ENCODE data around the gene CAPS.

The CAPS gene

DNA sequence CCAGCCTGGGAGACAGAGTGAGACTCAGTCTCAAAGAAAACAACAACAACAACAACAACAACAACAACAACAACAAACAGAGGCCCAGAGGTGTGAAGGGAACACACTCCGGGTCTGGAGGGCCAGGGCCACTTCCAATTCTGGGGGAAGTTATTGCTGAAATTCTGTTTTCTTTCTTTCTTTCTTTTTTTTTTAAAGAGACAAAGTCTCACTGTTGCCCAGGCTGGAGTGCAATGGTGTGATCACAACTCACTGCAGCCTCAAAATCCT lies 3.5 kb upstream of the CAPS start:
- no peak for DNase-seq (ENCODE audit: low read depth)

DNA sequence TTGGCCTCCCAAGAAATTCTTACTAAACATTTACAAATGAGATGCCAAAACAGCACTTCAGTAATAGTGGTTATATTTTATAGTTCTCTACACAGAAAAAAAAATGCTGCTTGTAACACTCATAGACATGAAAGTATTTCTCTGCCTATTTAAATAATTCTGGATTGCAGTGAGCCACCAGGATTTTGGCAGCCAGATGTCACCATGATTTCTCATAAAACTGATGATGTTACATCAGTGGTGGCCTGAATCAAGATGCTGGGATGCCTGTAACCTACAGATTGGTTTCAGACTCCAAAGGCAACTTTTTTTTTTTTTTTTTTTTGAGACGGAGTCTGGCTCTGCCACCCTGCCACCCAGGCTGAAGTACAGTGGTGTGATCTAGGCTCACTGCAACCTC lies 2.7 kb upstream of the CAPS start:
- DNase-seq (ENCODE audit: low read depth): no peak

DNA sequence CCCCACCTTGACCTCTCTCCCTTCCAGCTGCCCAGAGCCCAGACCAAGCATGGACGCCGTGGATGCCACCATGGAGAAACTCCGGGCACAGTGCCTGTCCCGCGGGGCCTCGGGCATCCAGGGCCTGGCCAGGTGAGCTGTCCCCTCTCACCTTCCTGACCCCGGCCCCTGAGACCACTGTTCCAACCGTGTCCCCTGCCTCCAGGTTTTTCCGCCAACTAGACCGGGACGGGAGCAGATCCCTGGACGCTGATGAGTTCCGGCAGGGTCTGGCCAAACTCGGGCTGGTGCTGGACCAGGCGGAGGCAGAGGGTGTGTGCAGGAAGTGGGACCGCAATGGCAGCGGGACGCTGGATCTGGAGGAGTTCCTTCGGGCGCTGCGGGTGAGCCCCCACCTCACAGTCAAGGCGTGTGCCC lies 312 bp downstream of the CAPS start:
- no peak for DNase-seq (ENCODE audit: low read depth)

DNA sequence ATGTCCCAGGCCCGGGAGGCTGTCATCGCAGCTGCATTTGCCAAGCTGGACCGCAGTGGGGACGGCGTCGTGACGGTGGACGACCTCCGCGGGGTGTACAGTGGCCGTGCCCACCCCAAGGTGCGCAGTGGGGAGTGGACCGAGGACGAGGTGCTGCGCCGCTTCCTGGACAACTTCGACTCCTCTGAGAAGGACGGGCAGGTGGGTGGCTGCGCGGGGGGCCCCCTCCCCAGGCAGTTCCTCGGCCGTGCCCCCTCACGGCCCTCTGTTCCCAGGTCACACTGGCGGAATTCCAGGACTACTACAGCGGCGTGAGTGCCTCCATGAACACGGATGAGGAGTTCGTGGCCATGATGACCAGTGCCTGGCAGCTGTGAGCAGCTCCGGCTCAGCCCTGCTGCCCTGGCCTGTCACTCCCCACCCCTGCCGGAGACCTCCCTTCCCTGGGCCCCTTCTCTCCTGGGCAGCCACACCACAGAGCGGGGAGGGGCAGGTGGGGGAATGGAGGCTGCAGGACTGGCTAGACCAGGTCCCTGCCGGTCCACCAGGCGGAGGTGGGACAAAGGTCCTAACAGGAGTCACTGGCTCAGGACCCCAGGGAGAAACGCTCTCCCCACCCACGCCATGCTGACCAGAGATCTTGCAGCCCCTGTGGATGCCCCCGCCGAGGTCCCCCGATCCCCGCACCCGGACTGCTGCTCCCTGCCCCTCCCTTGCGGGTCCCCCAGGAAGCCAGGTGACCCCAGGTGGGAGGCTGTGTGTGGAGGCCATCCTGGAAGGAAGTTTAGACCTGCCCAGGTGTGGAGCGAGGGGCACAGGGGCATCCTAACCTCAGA lies 1.1 kb downstream of the CAPS start:
- no peak for DNase-seq (ENCODE audit: low read depth)

DNA sequence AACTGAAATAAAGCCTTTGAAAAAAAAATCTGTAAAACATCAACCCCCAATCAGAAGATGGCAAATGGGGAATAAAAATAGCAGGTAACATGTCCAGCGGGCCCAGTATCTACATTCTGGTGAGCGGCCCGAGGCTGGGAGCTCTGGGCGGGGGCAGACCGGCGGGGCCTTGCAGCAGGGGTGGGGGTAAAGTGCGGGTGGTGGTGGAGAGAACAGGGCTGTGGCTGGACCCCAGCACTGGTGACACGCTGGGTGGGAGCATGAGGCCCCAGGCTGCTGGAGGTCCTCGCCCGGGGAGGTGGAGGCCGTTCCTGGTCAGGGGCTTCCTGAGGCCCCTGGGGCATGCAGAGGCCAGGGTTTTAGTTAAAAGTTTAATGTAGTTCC lies 1.7 kb downstream of the CAPS start:
- no peak for DNase-seq (ENCODE audit: low read depth)

DNA sequence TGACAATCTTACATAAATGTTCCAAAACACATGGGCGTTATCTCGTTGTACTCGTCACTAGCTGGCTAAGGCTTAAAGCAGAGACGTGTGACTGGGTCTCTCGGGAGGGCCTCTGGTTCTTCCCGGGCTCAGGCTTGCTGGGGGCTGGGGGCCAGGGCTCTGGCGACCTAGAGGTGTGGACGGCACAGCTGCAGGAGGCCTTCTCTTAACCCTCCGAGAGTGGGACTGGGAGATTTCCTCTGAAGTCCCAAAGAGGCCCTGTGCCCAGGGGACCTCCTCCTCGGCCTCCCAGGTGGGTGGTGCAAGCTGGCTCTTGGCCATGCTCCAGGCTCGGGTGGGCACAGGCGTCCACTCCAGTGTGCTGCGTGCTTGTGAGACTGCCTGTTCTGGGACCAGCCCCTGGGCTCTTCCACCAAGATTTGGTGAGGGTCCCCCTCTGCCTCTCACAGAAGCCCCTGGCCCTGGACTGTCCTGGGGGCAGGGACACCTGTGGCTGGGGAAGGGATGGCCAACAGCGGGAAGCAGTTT lies 2.2 kb downstream of the CAPS start:
- DNase-seq (ENCODE audit: low read depth): no peak

DNA sequence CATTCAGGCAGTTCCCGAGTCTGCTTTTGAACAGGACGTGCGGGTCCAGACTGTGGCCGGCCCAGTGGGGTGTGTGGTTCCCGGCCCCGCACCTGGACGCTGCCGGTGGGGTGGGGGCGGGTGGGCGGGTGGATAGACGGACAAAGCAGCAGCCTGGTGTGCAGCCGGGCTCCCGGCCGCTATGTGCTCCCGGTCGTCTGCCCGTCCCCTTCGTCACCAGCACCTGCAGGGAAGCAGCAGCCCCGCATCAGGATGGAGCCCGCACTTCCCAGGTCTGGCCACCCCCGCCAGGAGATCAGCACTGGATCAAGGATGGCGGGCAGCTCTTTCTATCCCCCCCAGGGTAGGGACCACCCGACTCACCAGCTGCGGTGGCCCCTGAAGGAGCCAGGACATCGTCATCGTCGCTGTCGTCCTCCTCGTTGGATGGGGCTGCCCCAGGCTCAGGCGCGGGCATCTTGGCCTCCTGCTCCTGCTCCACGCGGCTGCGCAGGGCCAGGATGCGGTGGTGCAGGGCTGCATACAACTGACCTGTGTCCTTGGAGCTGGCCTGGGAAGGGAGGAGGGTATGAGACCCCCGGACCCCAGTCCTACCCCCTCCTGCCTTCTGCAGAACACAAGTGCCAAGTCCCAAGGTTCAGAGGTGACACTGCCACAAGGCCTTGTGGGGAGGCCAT lies 3.5 kb downstream of the CAPS start:
- no peak for DNase-seq (ENCODE audit: low read depth)

DNA sequence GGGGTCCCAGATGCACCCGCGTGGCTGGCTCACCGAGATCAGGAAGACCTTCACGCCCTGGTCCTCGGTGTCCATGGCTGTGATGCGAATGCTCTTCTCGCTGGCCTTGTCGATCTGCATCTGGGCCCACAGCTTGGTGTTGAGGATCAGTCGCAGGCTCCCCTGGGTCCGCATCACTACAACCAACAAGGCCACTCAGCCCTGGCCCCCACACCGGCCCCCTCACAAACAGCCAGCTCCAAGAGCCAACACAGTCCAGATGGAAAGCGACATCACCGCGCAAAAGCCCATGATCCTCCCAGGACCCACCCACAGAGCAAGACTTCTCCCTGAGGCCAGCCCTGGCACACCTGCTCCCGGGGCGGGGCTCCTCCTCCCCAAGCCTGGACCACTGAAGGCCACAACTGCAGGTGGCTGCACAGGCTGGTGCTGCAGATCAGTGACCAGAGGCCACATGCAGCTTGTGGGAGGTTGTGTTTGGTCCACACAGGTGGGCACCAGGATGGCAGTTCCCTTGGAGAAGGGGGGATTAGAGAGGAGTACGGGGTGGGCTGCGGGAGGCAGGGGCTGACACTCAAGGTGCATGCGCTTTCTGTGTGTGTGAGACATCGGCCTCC lies 4.5 kb downstream of the CAPS start:
- DNase-seq (ENCODE audit: low read depth): no peak

DNA sequence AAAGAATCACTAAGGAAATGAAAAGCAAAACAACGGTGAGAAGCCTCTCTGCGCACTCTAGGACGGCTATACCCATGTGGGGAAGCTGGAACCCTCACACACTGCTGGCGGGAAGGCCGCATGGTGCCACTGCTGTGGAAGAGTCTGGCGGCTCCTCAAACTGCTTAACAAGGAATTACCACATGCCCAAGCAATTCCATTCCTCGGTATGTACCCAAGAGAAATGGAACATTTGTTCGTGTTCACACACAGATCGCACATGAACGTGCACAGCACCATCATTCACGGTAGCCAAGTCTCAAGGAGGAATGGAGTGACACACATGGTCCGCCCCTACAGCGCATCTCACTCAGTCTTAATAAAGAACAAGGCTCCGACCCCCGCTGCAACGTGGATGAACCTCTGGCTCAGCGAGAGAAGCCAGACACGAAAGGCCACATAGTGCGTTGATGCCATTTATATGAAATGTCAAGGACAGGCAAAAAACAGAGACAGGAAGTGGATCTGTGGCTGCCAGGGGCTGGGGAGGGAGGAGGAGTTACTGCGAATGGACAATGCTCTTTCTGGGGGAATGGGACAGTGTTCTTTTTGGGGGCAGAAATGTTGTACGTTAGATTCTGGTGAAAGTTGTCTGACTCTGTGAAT lies 7.6 kb downstream of the CAPS start:
- no peak for DNase-seq (ENCODE audit: low read depth)

DNA sequence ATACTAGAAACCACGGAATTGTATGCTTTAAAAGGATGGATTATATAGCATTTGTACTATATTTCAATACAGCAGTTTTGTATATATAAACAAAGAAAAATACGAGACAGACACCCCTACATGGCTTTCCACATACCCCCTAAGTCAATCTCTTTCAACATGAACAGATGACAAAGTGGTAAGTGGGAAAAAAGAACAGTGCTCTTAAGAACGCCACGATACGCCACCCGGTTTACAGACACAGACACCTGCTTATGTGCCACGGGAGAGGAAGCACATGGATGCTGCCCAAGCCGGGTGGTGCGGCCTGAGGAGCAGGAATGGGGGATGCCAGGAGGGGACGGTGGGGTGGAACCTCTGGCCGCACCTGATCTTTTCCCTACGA lies 8.1 kb downstream of the CAPS start:
- no peak for DNase-seq (ENCODE audit: low read depth)

DNA sequence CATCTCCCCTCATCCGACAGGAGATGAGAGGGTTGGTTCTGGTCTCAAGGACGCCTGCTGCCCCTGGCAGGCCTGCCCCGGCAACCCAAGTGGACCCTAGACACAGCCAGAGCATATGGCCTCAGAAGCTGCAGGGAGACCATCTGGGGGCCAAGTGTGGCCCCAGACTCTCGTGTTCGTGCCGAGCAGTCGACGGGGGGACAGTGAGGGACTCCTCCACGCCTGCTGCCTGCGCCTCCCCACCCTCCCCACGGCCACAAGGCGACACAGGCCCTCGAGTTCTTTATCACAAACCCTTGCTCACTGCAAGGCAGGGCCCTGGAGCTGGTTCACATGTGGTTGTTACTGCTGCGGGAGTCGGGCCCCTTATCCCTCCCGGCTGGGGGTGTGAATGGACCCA lies 9.3 kb downstream of the CAPS start:
- DNase-seq (ENCODE audit: low read depth): no peak

DNA sequence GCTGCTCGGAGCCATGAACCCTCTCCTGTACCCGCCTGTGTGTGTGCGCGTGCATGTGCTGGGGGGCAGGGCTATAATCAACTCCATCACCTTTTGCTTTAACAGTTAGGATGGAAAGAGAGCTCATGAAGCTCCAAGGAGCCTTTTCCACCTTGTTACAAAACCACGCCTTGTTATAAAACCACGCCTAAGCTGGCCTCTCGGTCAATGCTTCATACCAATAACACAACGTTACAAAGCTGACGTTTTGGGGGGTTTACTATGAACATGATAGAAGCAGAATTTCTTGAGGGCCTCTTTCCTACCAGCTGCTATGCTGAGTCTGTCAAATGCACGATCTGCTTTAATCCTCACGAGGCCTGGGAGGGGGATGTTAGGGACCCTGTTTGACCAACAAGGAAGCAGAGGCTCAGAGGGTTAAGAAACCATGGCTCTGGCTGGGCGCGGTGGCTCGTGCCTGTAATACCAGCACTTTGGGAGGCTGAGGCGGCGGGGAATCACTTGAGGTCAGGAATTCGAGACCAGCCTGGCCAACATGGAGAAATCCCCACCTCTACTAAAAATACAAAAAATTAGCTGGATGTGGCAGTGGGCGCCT lies 11.9 kb downstream of the CAPS start:
- no peak for DNase-seq (ENCODE audit: low read depth)

DNA sequence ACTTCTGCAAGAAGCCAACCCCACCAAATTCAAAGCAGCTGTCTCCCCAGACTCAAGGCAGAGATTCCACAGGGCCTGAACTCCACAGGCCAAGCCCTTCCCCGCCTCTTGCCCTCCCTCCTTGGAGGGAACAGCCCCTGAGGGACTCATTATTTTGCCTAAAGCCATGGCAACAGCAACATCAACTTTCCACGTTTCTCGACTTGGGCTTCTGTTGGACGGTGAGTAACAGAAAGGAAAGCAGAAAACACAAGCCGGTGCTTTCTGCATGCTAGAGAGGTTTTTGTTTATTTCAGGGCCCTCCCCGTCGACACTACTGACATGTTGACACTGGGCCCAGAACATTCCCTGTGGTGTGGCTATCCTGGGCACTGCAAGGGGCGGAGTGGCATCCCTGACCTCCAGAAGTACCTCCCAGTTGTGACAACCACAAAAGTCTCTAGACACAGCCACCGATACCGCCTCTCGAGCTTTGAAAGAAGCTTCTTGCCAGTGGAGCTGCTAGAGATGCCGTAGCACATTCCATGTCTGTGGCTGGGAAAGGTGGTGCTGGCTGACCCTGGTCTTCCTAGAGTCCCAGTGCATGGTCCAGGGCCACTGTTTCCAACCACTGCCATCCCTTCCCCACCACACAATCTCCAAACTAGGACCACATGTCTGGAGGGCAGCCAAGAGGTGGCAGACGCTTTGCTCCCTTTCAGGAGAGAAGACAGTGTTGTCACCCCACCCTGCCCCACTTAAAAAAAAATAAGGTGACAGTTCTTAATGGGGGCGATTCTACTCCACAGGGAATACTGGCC lies 12.8 kb downstream of the CAPS start:
- peak; percentile 33 for DNase-seq (ENCODE audit: low read depth)

DNA sequence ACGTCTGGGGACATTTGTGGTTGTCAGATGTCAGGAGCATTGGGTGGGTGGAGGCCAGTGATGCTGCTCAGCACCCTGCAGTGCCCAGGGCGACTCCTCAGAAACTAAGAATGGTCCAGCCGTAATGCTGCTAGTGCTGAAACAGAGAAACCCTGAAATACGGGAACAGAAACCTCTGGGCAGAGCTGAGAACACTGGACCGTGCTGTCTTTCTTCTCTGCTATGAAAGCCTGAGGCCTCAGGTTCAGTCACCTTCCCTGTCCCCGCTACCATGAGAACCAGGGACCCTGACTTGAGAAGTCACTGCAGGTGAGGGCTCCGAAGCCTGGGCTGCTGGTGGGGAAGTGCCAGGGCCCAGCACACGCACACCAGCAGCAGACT lies 13.4 kb downstream of the CAPS start:
- DNase-seq (ENCODE audit: low read depth): no peak

DNA sequence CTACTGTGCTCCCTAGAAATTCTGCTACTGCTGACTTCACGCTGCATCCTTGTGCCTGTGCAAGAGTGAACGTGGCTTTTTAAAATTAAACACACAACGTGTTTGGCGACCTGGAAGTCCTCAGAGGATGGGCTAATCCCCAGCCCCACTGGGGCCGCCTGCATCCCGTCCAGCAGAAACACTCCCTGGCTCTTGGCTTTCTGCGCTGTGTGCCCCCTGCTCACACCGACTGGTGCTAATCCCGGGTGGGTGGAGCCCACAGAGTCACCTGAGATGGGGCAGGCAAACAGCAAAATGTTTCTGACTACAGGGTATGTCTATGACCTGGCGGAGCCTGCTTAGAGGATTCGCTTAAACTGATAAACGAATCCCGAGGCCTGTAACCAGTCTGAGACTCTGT lies 15.1 kb downstream of the CAPS start:
- no peak for DNase-seq (ENCODE audit: low read depth)

DNA sequence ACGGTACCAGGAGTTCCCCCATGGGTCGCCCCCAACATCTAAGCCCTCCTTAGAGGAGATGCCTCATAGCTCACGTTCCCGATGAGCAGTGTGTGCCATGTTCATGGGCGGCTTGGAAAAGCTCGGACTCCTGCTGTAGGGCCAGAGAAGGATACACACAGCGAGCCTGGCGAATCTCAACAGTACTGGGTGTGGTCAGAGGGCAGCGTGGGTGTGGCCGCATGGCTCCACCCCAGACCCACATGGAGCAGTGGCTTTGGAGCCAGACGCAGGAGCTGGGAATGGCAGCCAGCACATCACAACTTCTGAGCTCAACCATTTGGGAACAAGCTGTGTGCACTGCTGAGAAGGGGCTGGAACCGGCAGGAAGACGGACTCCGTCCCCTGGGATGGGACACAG lies 15.6 kb downstream of the CAPS start:
- no peak for DNase-seq (ENCODE audit: low read depth)

DNA sequence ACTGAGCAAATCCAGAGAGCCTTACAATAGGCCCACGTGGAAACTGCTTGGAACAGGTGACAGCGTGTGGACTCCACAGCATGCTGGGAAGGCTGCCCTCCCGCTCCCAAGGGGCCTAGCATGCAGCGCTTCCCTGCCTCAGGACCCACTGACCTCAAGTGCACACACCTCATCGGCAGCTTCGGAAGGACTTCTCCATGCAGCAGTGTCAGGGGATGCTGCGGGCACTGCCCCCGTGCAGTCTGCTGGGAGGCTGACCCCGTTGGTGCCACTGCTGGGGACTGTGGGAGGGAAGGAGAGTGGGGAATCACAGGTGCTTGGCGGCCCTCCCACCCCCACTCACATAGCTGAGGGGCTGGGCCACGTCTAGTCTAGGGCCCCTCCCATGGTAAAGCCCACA lies 17.2 kb downstream of the CAPS start:
- DNase-seq (ENCODE audit: low read depth): no peak

DNA sequence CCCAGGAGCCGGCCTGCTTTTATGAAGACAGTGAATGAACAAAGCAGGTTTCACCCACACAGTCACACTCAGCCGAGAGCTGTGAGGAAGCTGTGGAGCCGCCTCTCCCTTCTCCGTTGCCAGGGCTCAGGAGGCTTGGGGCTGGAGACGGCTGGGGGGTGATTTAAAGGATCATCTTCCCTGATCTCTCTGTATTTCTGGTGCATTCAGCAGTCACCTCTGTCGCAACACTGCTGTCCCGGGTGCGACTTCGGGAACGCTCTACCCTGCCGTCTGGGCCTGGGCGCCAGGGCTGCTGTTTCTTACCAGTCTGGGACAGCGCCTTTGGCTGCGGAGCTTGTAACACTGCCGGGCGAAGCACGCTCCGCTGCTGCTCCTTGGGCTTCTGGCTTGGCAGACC lies 18.1 kb downstream of the CAPS start:
- DNase-seq (ENCODE audit: low read depth): no peak

DNA sequence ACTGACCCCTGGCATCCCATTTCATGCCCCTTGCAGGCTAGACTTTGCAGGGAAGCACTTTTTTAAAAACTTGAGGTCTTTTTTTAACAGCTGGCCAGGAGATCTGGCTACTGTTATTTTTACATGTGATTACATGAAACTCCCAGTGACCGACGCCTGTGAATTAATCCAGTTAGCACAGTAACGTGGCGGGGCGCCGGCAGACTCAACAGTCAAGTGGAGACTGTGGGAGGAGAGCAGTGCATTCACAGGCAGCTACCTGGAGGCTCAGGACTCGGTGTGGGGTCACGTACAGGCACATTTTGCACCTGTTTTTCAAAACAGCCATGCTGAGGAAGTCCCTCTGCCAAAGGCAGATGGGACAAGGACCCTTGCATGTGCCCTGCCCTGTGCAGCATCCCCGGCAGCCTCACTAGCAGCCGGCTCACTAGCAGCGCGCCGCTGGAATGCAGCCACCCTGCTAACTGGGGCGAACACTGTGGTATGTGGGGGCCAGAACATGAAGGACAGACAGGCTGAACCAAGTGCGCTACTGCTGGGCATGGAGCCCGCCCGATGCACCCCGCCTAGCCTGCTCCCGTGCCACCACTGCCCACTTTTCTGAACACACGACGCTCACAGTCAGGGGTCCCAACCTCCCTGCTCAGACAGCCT lies 18.7 kb downstream of the CAPS start:
- DNase-seq (ENCODE audit: low read depth): no peak

DNA sequence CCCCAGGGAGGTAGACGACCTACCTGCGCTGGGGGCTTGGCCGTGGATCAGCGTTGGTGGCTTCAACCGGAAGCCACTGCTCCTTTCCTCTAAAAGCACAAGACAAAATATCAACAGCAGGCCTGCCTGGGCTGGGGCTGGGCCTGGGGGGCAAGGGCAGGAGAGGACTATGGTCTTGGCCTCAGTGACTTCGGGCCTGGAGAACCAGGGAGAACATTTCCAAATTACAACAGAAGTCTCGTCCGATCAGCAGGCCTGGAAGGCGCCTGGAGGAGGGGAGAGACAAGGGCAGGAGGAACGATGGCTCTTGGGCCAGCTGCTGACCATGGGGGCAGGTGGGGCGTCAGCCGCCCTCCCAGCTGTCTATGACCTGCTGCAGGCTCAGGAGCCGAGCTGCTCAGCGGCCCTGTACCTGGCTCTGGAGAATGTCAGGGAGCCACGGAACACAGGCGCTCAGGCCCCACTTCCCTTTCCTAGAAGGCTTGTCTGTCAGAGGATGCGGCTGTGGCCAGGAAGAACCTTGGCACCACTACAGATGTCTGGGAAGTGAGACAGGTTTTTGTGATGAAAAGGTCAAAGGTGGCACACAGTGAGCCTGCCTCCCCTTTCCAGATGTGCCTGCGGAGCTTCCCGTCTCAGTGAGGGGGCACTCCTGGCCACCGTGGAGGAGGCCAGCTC lies 19.5 kb downstream of the CAPS start:
- no peak for DNase-seq (ENCODE audit: low read depth)

DNA sequence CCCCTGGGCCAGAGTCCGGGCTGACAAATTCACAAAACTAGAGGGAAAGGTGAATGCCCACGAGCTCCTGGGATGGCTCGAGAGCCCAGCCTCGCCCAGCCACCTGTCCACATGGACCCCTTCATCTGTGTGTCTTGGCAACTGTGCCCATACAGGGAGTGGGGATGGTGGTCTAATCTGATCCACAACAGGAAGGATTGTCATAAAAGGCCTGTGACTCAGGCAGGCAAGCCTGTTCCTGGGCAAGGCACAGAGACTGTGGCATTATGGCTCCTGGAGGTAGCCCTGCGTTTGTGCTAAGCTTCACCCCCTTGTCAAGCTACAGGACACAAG lies 20.0 kb downstream of the CAPS start:
- no peak for DNase-seq (ENCODE audit: low read depth)
